SK-N-MC (cell line): ENCODE results near the gene TAAR9.

Source experiments
- EZH2 ChIP-seq: fragments of 200-600 bp; sonication (generic); IDR thresholded peaks from one replicate; pipeline ENCODE4 v1.6.1; 2017; ENCODE audit warnings: antibody characterized with exemption
- FOXP2 ChIP-seq: optimal IDR thresholded peaks from 2 replicates; pipeline ENCODE3; 2011; ENCODE audit warnings: mild to moderate bottlenecking, moderate library complexity; ENCODE audit not compliant: insufficient read depth; ENCODE audit errors: extremely low read length, control extremely low read depth
- POLR2AphosphoS5 ChIP-seq: IDR thresholded peaks from 2 replicates; pipeline ENCODE4 v1.6.1; 2012; ENCODE audit warnings: mild to moderate bottlenecking, low read depth, low read length, borderline replicate concordance

- TF ChIP-seq EZH2 = no peak
- no peak for TF ChIP-seq POLR2AphosphoS5
- TF ChIP-seq FOXP2 = no peak
Measured at GRCh38 chr6:132496519-132497180, 41.4 kb upstream of the TAAR9 start.
